Tibial nerve (tissue), 4 donors: ENCODE measurements around the gene ZBTB7C. TPM values are rescaled to one million over a fixed set of nuclear protein-coding genes. Genes with fewer than 3 reads are reported as not detected.

Experiments used
- DNase-seq, 2 donors: peaks; one replicate each; pipeline ENCODE4 v3.0.0-alpha.2; 2019; ENCODE audit warnings: low spot score in 2 of 2
- H3K27ac ChIP-seq, 4 donors: fragments of 200-600 bp; sonication (generic) in 3 of 4; one replicate each; pipeline ENCODE4 v1.5.1; 2017 to 2019; ENCODE audit warnings: mild to moderate bottlenecking in 1 of 4
- H3K27me3 ChIP-seq, 2 donors: fragments of 200-600 bp; sonication (generic) in 1 of 2; one replicate each; pipeline versions ENCODE4 v1.5.1 to v1.6.0; 2017 to 2019
- H3K36me3 ChIP-seq, 3 donors: fragments of 200-600 bp; sonication (generic); one replicate each; pipeline ENCODE4 v1.5.1; 2018 to 2019
- H3K4me1 ChIP-seq, 4 donors: fragments of 200-600 bp; sonication (generic) in 3 of 4; one replicate each; pipeline ENCODE4 v1.5.1; 2017 to 2019
- H3K4me3 ChIP-seq, 4 donors: fragments of 200-600 bp; sonication (generic) in 3 of 4; one replicate each; pipeline ENCODE4 v1.5.1; 2017 to 2019; ENCODE audit warnings: mild to moderate bottlenecking in 1 of 4, moderate library complexity in 1 of 4
- H3K9me3 ChIP-seq, 4 donors: fragments of 200-600 bp; sonication (generic) in 3 of 4; one replicate each; pipeline ENCODE4 v1.5.1; 2017 to 2019
- CTCF ChIP-seq, 5 experiments: fragments of 200-600 bp in 3 of 5; fragments of 450-650 bp in 2 of 5; sonication (generic) in 3 of 5; IDR thresholded peaks; one replicate each; pipeline ENCODE4 v1.5.1; 2016 to 2019; ENCODE audit warnings: antibody characterized with exemption in 5 of 5, mild to moderate bottlenecking in 3 of 5, moderate library complexity in 2 of 5
- EP300 ChIP-seq, 2 donors: sonication (generic); formaldehyde crosslinking; IDR thresholded peaks; one replicate each; pipeline ENCODE4 v1.6.1; 2017; ENCODE audit warnings: antibody characterized with exemption in 2 of 2, mild to moderate bottlenecking in 1 of 2
- POLR2A ChIP-seq, 2 donors: fragments of 450-650 bp; IDR thresholded peaks; one replicate each; pipeline ENCODE4 v1.6.1; 2017; ENCODE audit warnings: antibody characterized with exemption in 2 of 2, mild to moderate bottlenecking in 2 of 2, moderate library complexity in 2 of 2
- WGBS, 2 donors: methylation state at CpG; one replicate each; pipeline ENCODE4 v1.1.5; 2018; 5-methylcytosine and 5-hydroxymethylcytosine counted together
- total RNA-seq, 4 donors: library from RNA; depleted of rRNA; stranded (reverse); fragments of >200 nt; gene quantifications; one replicate each; pipeline ENCODE4 v1.1.0, GENCODE V29; 2016

ZBTB7C gene
- total RNA-seq, 4 donors from 2014 or later = 24.6 to 95.0 (median 75.3) TPM

- Histone ChIP-seq H3K36me3 (no peaks in the 10 kb centered on the region), H3K4me3 (no peak overlapping the region), H3K27me3 (no peaks in the 10 kb centered on the region), H3K27ac (no peak overlapping the region), H3K9me3 (peaks cover 0 to 18% (median 0%) of the 10 kb centered on the region in 4 donors), H3K4me1 (peaks cover 0 to 11% (median 0%) of the 10 kb centered on the region in 4 donors)
- no peak for DNase-seq
- TF ChIP-seq CTCF (IDR thresholded peaks at IDR 0.05) (no peak), EP300 (IDR thresholded peaks at IDR 0.05) (peak in 1 of 2 donors; percentile 18), POLR2A (IDR thresholded peaks at IDR 0.05) (no peak)
- 72 to 74% methylated on average over 2 of the region's 2 CpGs for WGBS, 2 donors
Measured at GRCh38 chr18:48236822-48237221, 172.4 kb downstream of the ZBTB7C start.

GRCh38 chr18:48230467-48231113 lies 178.6 kb downstream of the ZBTB7C start:
- Histone ChIP-seq H3K36me3 (no peaks in the 10 kb centered on the region), H3K27ac (no peak overlapping the region), H3K4me1 (peaks cover 0 to 46% (median 13%) of the 10 kb centered on the region in 4 donors), H3K4me3 (no peak overlapping the region), H3K9me3 (no peaks in the 10 kb centered on the region), H3K27me3 (no peaks in the 10 kb centered on the region)
- DNase-seq = peak; percentile 44 to 60
- TF ChIP-seq POLR2A (IDR thresholded peaks at IDR 0.05) (no peak), CTCF (IDR thresholded peaks at IDR 0.05) (peak in 4 of 5 experiments; percentile 9 to 43 (median 21))
- WGBS, 2 donors = 64 to 70% methylated on average over 7 of the region's 7 CpGs

GRCh38 chr18:48229552-48229981 lies 179.6 kb downstream of the ZBTB7C start:
- H3K9me3 ChIP-seq = no peaks in the 10 kb centered on the region
- no peak overlapping the region for H3K4me3 ChIP-seq
- H3K27me3 ChIP-seq = no peaks in the 10 kb centered on the region
- peaks cover 0 to 46% (median 13%) of the 10 kb centered on the region in 4 donors for H3K4me1 ChIP-seq
- 44 to 46% methylated on average over 8 of the region's 8 CpGs for WGBS, 2 donors
- no peak for DNase-seq
- TF ChIP-seq CTCF (IDR thresholded peaks at IDR 0.05) (no peak), POLR2A (IDR thresholded peaks at IDR 0.05) (no peak), EP300 (IDR thresholded peaks at IDR 0.05) (no peak)
- H3K36me3 ChIP-seq = no peaks in the 10 kb centered on the region
- peak overlapping the region in 1 of 4 donors; percentile 46 for H3K27ac ChIP-seq

GRCh38 chr18:48228841-48229240 lies 180.3 kb downstream of the ZBTB7C start:
- TF ChIP-seq EP300 (IDR thresholded peaks at IDR 0.05) = no peak
- TF ChIP-seq POLR2A (IDR thresholded peaks at IDR 0.05) = no peak
- no peak for TF ChIP-seq CTCF (IDR thresholded peaks at IDR 0.05)
- Histone ChIP-seq H3K27ac (peak overlapping the region in 2 of 4 donors; percentile 46 to 64), H3K9me3 (no peaks in the 10 kb centered on the region), H3K36me3 (no peaks in the 10 kb centered on the region), H3K4me3 (no peak overlapping the region), H3K27me3 (no peaks in the 10 kb centered on the region), H3K4me1 (peaks cover 0 to 46% (median 13%) of the 10 kb centered on the region in 4 donors)
- WGBS, 2 donors = 41 to 63% methylated on average over 10 of the region's 10 CpGs
- DNase-seq = no peak

- H3K27me3 ChIP-seq = no peaks in the 10 kb centered on the region
- no peaks in the 10 kb centered on the region for H3K9me3 ChIP-seq
- peak; percentile 54 to 59 for DNase-seq
- no peak overlapping the region for H3K4me3 ChIP-seq
- peak overlapping the region in 1 of 4 donors; percentile 46 for H3K27ac ChIP-seq
- TF ChIP-seq EP300 (IDR thresholded peaks at IDR 0.05) = peak in 1 of 2 donors; percentile 61
- TF ChIP-seq CTCF (IDR thresholded peaks at IDR 0.05) = no peak
- WGBS, 2 donors = 29 to 65% methylated on average over 2 of the region's 2 CpGs
- peaks cover 0 to 46% (median 13%) of the 10 kb centered on the region in 4 donors for H3K4me1 ChIP-seq
- no peaks in the 10 kb centered on the region for H3K36me3 ChIP-seq
Measured at GRCh38 chr18:48228301-48228715, 180.9 kb downstream of the ZBTB7C start.
